Fibroblast of gingiva (primary cell): ENCODE results near the gene CCDC158.
"Not testable (repeated sequence)": the region's sequence is repeated elsewhere in the genome, so short reads cannot be mapped to it uniquely, and the experiment has no call there.

Experiments used
- DNase-seq: peaks from one replicate; pipeline ENCODE4 v3.0.0-alpha.2; 2011; ENCODE audit warnings: low read depth

The CCDC158 gene

DNA sequence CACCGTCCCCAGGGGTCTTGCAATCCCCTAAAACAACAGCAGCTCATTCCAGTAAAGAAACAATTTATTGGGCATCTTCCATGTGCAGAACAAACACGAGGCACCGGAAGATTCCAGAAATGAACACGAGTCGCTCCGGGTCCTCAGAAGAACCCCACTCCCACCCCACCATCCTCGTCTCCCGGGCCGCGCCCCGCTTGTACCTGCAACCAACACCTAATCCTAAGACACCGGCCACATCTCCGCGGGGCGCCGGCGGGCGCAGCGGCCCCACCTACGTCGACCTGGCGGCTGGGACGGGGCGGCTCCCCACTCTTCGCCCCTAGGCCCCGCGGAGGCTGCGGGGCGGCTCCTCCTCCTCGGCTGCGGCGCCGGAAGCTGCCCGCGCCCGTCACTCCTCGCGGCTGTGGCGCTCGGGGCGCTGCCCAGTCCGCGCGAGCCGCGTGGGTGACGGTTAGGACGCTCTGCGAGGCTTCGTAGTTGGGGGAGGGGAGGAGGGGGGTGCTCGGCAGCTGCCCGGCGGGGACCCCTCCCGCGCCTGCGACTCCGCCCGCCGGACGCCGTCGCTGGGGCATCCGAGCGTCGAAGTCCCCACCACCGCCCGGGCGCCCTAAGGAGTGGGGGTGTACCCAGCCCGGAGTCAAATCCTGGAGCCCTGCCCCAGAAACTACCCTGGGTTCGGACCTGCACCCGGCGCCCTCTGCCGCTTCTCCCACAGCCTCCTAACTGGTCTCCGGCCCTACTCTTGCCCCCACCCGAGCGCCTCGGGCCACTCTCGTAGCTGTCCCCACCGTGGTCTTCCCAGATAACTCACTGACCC, at the start of gene CCDC158:
Gene CCDC158, minus strand, starts transcription at position 380 of the 820 bp plus-strand sequence. CDS start 17,934 bp downstream, outside the sequence.
- DNase-seq = no peak

DNA sequence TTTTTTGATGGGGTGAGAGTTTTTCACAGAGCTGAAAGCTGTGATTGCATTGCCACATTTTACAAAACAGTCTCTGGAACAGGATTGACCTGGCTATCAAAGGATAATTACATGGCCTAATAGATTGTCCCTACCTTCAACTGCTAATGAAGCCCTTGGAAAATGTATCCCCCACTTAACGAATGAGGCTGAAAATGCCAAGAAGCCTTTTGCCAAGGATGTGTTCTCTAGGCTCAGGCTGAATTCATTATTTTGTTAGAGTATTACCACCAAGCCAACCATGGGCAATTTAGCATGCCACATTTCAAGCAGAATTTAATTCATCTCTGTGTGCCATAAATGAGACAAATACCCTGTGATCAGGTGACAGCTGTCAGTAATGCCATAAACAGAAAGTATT, 49.6 kb upstream of the CCDC158 start:
- DNase-seq = no peak

DNA sequence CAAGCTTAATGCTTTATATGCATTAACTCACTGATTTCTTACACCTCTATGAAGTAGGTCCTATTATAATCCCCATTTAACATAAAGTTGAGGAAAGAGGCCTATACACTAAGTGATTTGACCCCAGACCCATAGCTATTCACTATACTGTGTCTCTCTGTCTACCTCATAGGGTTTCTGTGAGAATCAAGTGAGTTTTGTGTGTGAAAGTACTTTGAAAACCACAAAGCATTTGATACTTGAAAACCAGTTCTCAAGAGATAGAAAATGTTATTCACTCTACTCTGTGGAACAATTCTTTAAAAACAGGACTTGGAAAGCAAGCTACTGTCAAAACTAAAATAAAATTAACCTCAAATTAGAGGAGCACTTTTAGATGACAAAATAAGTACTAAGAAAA, 49.1 kb upstream of the CCDC158 start:
- DNase-seq = no peak

DNA sequence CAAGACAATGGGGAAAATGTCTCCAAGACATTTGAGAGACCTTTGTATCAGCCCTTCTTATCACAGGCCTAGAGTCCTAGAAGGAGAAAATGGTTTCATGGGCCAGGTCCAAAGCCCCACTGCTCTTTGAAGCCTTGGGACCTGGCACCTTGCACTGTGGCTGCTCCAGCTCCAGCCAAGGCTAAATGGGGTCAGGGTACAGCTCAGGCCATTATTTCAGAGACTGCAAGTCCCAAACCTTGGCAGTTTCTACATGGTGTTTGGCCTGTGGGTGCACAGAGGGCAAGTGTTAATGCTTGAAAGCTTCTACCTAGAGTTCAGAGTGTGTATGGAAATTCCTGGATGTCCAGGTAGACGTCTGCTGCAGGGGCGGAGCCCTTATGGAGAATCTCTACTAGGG, 42.6 kb upstream of the CCDC158 start:
- no peak for DNase-seq

DNA sequence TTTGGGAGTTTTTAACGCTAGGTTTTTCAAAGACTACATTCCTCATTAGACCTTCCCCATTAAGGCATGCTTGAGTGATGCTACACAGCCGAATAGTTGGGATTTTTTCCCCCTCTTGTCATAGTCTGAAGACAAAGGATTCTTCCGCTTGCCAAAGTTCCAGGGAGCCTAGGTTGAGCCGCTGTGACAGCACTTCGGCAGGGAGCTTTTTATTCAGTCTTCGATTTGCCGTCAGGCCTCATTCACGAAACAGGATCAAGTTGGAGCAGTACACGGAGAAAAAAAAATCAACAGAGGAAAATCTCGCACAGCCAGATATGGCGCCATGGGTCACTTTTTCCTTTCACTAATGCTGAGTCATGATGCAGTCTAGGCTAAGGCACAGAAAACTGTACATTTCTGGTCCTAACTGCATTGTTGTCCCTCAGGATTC, 38.4 kb upstream of the CCDC158 start:
- DNase-seq = no peak

DNA sequence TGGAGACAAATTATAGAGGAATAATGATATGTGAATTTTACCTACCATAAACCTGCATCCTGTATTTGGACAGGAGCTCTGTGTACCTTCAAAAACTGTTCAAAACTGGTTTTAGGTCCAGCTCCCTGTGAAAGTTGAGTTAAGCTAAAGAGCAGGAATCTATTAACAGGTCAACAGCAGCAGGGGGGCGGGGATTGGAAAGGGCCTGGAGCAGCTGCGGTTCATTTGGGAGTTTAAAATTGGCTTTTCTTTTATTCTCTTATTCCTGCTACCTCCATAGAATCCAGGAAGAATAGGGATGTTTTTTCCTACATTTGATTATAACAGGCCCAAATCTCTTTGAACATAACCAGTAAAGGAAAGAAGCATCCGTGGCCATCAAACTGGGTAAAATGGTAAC, 37.9 kb upstream of the CCDC158 start:
- no peak for DNase-seq

DNA sequence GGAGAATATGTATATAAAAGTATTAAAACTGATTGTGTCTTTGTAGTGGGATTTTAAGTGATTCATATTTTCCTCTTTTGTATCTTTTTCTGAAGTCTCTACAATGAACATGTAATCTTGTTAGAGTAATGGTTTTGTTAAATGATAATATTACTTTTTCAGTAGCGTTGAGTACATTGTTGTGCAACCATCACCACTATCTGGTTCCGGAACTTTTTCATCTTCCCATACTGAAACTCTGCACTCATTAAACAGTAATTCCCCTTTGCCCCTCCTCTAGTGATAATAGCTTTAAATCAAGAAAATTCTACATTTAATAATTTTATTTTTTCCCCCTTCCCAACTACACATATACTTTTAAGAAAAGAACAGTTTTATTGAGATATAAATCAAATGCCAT, 37.4 kb upstream of the CCDC158 start:
- no peak for DNase-seq

DNA sequence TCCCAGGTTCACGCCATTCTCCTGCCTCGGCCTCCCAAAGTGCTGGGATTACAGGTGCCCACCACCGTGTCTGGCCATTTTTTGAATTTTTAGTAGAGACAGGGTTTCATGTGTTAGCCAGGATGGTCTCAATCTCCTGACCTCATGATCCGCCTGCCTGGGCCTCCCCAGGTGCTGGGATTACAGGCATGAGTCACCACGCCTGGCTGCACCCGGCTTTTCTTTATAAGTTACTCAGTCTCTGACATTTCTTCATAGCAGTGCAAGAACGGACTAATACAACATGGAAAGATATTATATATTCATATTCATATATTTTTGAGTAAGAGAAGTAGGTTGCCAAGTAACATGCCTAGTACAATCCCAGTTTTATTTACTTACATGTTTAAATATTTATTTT, 36.9 kb upstream of the CCDC158 start:
- DNase-seq = no peak

DNA sequence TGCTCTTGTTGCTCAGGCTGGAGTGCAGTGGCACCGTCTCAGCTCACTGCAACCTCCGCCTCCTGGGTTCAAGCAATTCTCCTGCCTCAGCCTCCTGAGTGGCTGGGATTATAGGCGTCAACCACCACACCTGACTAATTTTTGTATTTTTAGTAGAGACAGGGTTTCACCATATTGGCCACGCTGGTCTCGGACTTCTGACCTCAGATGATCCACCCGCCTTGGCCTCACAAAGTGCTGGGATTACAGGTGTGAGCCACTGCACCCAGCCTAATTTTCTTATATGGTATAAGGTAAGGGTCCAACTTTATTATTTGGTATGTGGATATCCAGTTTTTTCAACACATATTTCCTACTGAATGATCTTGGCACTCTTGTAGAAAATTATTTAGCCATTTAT, 33.1 kb upstream of the CCDC158 start:
- not testable (repeated sequence) for DNase-seq

DNA sequence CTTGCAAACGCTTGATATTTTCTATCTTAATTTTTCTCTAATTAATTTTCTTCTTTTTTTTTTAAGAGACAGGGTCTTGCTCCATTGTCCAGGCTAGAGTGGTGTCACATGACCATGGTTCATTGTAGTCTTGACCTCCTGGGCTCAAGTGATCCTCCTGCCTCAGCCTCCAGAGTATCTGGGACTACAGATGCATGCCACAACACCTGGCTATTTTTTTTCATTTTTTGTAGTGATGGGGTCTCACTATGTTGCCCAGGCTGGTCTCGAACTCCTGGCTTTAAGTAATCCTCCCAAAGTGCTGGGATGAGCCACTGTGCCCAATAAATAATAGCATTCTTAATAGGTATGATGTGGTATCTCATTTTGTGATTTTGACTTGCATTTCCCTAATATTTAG, 32.3 kb upstream of the CCDC158 start:
- DNase-seq = no peak

DNA sequence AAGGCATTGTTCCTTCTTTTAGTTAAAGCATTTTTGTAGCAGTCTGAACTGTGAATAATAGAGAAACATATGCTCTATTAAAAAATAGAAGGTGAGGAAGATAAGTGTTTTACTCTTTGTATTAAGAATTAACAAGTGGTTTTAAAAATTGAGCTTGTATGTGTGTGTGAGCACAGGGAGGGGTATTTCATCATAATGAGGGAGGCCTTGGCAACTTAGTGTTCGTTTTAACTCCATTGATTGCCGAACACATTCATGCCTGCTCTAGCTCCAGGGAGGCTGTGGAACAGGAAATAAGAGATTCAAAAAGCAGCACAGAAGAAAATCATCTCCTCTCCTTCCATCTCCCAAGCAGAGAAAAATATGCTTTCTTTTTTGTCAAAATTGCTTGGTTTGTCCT, 28.9 kb upstream of the CCDC158 start:
- no peak for DNase-seq

DNA sequence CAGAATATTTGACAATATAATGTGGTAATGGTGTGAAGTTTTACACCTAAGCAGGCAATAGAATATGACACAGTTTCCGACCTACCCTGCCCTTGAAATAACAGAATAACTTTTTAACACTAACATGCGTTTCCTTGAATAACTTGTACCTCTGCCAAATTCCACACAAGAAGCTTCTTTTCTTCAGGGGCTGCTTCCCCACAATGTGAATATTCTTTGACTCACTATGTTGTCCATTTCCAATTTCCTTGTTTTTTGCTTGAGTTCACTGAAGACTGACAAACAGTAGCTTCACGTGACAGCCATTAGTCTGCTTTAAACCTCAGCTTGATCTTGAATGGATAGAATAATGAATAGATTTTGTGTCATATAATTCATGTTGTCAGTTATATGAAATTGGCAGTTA, 28.4 kb upstream of the CCDC158 start:
- DNase-seq = no peak

DNA sequence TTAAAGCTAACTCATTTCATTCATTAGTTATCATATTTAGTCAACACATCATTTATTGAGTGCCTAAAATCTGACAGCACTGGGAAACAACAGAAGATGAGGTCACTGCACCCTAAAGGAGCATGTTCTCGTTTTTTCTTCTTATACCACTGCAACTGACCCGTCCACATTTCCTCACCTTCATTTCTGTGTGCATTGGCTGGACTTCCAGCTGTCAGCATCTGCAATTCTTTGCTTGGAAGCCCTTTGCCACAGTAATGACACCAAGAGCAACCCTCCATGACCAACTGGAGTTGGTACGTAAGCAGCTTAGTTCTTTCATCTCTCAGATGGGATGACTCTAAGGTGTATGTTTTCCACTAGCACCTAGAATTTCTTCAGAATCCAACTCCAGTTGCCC, 27.3 kb upstream of the CCDC158 start:
- DNase-seq = no peak

DNA sequence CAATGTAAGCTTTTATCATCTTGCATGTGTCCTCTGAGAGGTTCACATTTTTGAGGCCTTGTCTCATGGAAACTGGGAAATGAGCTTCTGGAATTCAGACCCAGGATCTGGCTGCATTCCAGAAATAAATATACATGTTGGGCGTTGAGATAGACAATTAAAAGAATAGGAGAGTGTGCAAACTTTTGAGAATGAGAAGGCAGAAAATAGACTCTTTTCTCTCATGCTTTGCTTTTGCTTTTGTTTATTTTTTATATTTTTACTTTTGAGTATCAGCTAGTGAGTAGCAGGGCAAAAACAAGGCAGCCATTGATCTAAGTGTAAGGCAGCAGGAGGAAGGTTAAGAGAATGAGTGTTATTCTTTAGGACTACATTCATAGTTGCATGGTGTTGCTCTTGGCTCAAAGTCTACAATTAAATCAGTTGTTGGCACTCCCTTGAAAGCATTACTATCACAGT, 26.5 kb upstream of the CCDC158 start:
- no peak for DNase-seq

DNA sequence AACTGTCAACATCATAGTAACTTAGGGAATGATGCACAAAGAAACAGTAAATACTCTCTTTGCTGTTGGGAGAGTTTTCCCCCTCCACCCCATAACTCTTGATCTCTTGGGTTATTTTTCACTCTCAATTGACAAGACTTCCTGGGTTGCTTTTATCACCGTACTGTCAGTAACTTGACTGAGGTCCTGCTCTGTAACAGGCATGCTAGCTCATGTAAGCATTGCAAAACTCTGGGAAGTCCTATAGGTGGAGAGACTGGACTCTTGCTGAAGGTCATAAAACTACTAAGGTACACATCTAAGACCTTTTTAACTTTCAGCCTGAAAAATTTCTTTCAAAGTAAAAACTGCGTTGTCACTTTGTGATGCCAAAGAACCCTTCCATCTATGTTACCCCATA, 25.0 kb upstream of the CCDC158 start:
- DNase-seq = no peak

DNA sequence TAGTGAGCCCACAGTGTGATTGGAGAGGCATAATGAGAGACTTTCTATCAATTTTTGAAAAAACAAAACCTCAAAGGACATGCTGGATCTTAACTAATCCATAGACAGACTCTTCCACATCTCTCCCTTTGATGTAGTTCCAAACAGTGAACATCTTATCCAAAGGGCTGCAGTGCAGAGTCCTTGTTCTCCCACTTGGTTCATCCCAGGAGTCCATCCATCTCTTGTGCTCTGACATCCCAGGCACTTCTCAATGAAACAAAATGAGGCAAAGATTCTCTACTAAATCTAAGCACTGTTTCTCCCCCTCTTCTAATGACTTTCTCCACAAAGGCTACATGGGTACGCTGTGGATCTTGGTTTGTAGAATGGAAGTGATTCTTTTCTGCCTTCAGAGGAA, 22.4 kb upstream of the CCDC158 start:
- no peak for DNase-seq

DNA sequence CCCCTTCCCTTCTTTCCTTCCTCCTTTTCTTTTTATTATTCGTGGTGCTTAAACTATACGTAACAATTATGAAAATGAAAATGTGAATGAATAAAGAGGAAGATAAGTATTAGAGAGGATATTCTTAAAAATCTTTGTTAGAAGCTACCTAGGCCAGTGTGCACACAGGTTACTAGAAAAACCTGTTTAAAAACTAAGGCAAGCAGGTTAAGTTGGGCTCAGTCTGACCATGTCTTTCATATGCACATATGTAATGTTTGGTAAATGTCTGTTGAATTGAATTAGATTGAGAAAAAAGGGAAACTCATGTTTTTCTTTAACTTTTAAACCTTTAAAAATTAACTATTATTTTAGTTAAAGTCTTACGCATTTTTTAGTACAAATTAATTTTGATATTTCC, 21.9 kb upstream of the CCDC158 start:
- DNase-seq = no peak

DNA sequence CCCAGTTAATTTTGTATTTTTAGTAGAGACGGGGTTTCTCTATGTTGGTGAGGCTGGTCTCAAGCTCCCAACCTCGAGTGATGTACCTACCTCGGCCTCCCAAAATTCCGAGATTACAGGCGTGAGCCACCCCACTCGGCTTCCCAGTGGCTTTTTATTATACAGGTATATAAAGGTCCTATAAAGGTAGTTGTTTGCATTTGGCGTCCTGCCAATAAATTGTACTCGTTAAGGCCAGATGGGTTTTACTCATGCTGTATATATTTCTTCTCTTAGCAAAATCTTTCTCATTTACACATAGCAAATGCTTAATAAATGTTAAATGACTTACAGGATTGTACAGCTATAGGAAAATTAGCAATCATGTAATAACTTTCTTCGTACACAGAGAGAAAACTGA, 20.9 kb upstream of the CCDC158 start:
- DNase-seq = no peak

DNA sequence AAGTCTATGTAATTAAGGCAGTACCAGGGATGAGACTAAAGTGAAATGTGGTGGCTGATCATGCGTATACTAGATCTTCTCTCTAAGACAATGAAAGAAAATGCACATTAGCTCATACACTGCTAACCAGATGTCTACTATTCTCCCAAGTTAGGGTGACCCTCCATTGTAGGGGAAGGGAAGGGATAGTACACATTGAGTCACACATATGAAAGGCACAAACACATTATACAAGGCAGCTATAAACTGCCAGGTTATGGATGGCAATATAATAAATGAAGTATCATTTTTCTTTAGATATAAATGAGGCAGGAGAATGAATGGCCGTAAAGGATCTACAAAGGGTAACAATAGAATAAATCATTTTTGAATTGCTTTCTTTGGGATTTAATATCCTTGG, 18.6 kb upstream of the CCDC158 start:
- DNase-seq = no peak

DNA sequence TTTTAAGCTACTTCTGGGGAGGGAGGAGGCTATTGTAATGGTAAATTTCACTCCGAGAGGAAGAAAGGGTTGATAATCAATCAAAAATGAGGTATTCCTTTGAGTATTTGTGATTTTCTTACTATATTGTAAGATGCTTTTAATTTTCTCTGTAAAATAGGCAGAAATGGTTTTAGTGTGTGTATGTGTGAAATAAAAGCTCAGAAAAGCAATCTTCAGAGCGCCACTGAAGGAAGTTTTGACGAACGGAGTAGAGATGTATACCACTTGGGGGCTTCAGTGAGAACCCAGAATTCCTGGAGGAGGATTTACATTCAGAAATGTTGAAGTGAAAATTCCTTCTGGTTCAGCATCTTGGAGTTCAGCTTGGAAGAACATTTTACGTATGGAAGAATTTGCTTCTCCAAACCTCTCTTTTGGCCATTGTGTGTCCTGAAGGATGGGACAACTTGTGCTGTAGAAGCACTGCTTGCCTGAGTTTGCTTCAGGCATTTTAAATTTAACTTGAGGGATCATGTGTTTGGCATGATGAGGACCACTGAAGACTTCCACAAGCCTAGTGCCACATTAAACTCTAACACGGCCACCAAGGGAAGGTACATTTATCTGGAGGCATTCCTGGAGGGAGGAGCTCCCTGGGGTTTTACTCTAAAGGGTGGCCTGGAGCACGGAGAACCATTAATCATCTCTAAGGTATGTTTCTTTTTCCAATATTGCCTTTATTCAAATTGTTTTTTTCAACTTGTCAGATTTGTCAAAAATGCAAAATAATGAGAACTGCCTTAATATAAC, 14.8 kb upstream of the CCDC158 start:
- no peak for DNase-seq

DNA sequence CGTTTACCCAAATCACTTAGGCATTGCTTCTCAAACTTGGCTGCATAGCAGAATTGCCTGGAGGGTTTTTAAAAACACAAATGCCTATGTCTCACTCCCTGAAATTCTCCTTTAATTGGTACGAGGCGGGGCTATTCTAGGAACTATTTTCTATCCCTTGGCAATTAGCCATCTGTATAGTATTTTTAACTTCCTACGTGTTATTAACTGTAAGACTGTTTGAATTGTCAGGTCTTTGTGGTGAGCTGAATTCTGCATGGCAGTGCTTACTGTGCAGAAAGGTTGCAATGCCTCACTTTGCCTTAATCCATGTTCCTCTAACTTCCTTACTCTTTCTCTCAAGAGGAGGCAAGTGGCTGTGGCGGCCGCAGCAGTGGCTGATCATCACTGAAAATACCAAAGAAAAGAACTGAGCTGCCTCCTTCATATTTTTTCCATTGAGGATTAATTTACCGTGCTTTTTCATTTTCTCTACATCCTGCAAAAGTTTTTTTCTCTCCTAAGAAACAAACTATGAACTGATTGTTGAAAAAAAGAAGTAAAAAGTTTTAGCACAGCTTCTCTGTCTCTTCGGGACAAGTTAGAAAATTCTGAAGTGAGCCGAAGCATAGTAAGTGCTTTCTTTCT, 14.1 kb upstream of the CCDC158 start, which contains the start of gene SHROOM3:
Gene SHROOM3, plus strand, starts transcription at position 329 of the 627 bp plus-strand sequence. CDS start 824 bp downstream, outside the sequence.
- no peak for DNase-seq

DNA sequence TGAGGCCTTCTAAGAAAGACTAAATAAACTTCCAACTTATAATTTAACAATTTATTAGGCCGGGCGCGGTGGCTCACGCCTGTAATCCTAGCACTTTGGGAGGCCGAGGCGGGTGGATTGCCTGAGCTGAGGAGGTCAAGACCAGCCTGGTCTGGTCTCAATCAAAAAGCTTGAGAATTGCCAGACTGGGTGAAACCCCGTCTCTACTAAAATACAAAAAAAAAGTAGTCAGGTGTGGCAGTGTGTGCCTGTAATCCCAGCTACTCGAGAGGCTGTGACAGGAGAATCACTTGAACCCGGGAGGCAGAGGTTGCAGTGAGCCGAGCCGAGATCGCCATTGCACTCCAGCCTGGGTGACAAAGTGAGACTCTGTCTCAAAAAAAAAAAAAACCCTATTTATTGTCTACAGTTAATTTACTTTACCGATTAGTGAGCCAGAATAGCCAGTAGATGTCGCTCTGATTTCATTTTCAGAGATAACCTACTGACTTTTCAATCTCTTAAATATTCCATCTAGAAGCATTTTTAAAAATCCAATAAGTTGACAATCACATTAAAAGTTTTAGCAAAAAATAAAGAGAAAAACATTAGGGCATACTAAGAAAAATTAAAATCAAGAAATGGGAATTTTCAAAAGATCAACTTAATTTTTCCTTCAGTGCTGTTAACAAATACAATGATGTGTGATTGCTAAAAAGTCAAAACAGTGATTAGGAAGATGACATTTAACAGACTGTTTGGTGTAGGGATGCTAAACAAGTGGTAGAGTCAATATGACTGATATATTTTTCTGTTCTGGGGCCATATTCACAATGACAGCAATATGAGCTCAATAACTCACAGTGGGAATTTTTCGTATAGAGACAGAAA, 9.8 kb upstream of the CCDC158 start:
- peak; percentile 17 for DNase-seq
